Suppressor macrophage (primary cell): ENCODE data around the gene ETF1.
"Not testable (repeated sequence)": the region's sequence is repeated elsewhere in the genome, so short reads cannot be mapped to it uniquely, and the experiment has no call there.

Experiments used
- DNase-seq, 4 experiments: peaks; one replicate each; pipeline ENCODE4 v3.0.0-alpha.2; 2020 to 2022

ETF1 gene

DNA sequence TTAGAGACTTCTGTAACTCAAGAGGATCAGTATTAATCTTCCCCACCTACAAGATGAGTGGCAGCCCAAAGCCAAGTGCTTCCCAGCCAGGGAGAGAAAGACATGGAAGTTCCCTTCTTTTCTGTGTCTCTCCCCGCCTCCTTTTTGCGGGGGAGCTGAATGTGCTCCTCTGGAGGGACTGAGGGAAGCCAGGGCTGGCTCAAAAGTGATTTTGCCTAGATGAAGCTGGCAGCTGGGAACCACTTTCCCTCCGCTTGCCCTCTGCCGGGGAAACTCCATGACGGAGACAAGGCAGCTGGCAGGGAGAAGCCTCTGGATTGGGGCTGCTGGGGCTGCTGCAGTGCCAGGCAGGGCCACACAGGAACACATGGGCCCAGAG, 53.4 kb downstream of the ETF1 start:
- DNase-seq = peak in 3 of 4 experiments; percentile 32 to 42 (median 36)

- peak in 3 of 4 experiments; percentile 37 to 65 (median 59) for DNase-seq
These were observed 54.5 kb downstream of the ETF1 start for GRCh38 chr5:138488481-138488945.

DNA sequence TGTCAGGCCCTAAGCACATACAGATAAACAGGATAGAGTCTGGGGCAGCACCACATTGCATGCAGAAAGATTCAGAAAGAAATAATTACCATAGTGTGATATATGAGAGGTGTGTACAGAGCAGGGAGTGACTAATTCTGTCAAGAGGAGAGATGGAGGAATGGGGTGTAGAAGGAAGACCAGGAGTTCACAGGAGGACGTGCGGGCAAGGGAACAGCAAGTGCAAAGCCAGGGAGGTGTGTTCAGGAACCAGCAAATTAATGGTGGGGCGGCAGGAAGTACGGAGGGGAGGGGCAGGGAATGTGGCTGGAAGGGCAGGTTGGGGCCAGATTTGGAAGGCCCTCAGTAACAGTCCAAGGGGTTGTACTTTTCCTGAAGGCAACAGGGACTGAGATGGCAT, 60.4 kb downstream of the ETF1 start:
- DNase-seq = no peak

DNA sequence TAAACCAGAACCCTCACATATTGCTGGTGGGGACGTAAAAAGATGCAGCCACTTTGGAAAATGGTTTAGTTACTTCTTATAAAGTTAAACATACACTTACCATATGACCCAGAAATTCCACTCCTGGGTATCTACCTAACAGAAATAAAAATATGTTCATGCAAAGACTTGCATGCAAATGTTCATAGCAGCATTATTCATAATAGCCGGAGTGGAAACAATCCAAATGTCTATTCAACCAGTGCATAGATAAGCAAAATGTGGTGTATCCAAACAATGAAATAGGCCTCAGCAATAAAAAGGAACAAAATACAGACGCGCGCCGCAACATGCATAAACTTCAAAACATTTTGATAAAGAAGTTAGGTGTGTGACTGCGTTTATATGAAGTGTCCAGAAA, 66.1 kb downstream of the ETF1 start:
- DNase-seq = no peak

DNA sequence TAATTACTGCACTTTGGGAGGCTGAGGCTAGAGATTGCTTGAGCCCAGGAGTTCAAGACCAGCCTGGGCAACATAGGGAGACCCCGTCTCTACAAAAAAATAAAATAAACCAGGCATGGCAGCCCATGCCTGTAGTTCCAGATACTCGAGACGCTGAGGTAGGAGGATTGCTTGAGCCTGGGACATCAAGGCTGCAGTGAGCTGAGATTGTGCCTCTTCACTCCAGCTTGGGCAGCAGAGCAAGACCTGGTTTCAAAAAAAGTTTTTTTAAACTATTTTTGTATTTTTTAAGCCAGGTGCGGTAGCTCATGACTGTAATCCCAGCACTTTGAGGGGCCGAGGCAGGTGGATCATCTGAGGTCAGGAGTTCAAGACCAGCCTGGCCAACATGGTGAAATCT, 69.9 kb downstream of the ETF1 start:
- not testable (repeated sequence) for DNase-seq

GRCh38 chr5:138472353-138472752, 70.7 kb downstream of the ETF1 start:
- DNase-seq = no peak

DNA sequence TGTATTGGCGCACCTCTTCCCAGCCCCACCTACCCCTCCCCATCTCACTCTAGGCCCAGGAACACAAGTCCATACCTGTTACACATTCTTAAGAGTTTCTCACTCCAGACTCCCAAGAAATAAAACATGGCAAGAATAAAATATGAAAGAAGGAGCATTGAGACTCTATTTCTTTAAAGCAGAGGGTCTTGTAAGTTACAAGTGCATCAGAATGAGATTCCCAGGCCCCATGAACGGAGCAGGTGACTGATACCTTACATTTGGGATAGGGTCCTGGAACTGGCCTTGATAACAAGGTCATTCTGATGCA, 72.0 kb downstream of the ETF1 start:
- peak in 1 of 4 experiments; percentile 33 for DNase-seq

DNA sequence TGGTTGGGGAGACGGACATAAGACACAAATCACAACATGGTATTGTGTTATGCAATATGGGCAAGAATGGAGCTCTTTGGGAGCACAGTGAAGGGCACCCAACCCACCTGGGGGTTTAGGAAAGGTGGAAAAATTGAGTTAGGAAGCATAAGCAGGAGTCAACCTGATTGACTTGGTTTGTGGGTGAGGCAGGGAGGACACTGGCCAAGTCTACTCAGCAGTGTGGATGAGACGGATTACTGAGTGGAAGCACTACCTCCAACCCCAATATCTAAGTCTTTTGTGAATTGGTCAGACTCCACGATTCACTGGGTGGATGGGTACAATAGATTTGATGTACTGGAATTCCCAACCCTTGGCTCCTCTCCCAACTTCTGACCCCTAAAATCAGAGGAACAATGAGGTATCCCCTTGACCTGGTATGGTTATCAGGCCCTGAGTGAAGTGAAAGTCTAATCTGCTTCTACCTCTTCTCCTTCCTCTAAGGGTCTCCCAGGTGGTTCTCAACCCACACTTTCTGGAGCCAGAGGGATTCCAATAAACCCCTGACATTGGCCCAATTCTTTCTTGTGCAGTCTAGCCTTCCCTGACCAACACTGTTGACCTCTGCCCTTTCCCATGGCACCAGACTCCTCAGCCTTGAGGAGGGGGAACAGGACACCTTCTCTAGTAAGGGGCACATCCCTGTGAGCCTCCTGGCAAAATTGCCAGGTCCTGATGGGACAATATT, 72.5 kb downstream of the ETF1 start:
- DNase-seq = peak in 2 of 4 experiments; percentile 41 to 52

DNA sequence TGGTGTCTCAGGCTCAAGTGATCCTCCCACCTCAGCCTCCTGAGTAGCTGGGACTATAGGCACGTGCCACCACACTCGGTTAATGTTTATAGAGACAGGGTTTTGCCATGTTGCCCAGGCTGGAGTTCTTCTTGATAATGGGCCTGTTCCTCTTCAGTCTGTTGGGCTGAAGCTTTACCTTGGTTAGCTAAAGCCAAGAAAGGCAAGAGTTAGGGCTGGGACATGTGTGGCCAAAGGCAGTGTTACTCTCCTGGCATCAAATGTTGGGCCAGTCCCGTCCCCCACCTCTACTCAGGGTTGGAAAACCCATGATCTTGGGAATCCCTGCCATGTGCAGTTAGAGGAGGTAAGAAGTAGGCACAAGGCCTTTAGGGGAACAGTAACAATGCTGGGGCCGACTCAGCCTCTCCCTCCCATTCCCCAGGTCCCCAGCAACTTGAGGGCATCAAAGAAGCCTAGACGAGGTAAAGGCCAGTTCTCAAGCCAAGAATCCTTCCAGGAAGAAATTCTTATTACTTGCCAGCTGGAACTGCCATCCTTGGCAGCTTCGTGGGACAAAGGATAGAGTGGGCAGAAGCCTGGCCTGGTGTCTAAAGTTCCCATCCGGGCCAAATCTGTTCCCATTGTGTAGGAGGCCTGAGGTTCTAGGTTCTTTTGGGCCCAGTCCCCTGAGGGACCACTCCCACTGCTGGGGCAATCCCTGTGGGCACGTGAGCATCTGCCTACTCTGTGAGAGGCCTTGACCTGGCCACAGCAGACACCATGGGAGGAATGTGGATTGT, 73.3 kb downstream of the ETF1 start:
- DNase-seq = peak; percentile 46 to 59 (median 54)

DNA sequence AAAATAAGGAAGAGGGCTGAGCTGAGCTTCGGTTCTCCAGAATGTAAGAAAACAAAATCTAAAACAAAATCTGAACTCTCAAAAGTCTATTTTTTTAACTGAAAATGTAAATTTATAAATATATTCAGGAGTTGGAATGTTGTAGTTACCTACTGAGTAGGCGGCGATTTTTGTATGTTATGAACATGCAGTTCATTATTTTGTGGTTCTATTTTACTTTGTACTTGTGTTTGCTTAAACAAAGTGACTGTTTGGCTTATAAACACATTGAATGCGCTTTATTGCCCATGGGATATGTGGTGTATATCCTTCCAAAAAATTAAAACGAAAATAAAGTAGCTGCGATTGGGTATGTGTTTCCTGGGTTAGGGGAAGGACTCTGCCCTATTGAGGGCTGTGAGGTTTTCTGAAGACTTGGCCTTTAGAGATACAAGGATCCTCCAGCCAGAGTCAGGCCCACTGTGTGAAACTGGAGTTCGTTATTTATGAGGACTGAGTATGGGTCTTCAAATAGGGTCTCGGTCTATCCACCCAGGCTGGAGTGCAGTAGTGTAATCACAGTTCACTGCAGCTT, 74.0 kb downstream of the ETF1 start:
- DNase-seq = peak in 2 of 4 experiments; percentile 28 to 54

GRCh38 chr5:138468133-138468965, 74.7 kb downstream of the ETF1 start:
- peak; percentile 62 to 80 (median 76) for DNase-seq

GRCh38 chr5:138467711-138468132, 75.3 kb downstream of the ETF1 start:
- peak in 1 of 4 experiments; percentile 62 for DNase-seq

DNA sequence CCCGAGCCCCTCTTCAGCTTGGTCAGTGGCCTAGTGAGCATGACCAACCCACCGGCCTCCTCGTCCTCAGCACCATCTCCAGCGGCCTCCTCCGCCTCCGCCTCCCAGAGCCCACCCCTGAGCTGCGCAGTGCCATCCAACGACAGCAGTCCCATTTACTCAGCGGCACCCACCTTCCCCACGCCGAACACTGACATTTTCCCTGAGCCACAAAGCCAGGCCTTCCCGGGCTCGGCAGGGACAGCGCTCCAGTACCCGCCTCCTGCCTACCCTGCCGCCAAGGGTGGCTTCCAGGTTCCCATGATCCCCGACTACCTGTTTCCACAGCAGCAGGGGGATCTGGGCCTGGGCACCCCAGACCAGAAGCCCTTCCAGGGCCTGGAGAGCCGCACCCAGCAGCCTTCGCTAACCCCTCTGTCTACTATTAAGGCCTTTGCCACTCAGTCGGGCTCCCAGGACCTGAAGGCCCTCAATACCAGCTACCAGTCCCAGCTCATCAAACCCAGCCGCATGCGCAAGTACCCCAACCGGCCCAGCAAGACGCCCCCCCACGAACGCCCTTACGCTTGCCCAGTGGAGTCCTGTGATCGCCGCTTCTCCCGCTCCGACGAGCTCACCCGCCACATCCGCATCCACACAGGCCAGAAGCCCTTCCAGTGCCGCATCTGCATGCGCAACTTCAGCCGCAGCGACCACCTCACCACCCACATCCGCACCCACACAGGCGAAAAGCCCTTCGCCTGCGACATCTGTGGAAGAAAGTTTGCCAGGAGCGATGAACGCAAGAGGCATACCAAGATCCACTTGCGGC, 75.9 kb downstream of the ETF1 start:
- DNase-seq = peak in 2 of 4 experiments; percentile 15 to 57

DNA sequence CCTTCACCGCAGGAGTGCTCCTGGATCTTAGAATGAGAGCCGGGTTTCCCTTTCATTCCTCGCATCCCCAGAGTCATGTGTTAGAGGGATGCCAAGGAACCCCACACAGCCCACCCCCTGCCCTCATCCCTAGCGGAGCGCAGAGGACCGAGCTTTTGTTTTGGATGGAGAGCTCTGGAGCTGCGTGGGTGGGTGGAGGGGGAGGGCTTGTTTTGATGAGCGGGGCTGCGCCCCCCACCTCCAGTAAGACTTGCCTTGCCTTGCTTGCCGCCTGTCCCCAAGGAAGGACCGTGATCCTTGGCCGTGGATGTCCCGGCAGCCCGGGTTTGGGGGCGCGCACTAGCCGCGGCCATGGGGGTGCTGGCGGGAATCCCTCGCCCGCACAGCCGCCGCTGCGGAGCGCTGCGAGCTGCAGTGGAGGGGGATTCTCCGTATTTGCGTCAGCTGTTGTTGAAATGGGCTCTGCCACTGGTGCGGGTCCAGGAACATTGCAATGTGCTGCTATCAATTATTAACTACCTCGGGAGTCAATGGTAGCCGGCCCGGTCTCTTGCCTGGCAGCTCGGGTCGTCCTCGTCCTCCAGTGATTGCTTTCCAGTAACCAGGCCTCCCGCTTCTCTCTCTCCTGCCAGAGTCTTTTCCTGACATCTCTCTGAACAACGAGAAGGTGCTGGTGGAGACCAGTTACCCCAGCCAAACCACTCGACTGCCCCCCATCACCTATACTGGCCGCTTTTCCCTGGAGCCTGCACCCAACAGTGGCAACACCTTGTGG, 76.7 kb downstream of the ETF1 start:
- peak in 3 of 4 experiments; percentile 12 to 49 (median 18) for DNase-seq

DNA sequence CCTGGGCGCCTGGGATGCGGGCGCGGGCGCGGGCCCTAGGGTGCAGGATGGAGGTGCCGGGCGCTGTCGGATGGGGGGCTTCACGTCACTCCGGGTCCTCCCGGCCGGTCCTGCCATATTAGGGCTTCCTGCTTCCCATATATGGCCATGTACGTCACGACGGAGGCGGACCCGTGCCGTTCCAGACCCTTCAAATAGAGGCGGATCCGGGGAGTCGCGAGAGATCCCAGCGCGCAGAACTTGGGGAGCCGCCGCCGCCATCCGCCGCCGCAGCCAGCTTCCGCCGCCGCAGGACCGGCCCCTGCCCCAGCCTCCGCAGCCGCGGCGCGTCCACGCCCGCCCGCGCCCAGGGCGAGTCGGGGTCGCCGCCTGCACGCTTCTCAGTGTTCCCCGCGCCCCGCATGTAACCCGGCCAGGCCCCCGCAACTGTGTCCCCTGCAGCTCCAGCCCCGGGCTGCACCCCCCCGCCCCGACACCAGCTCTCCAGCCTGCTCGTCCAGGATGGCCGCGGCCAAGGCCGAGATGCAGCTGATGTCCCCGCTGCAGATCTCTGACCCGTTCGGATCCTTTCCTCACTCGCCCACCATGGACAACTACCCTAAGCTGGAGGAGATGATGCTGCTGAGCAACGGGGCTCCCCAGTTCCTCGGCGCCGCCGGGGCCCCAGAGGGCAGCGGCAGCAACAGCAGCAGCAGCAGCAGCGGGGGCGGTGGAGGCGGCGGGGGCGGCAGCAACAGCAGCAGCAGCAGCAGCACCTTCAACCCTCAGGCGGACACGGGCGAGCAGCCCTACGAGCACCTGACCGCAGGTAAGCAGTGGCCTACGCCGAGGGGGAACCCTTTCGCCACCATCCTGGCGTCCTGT, 77.5 kb downstream of the ETF1 start, which contains the start of gene EGR1:
TSS of gene EGR1 (plus strand) at position 219 of the 864 bp plus-strand sequence. CDS start at position 502, 283 bp downstream.
- peak; percentile 95 to 98 (median 97) for DNase-seq

DNA sequence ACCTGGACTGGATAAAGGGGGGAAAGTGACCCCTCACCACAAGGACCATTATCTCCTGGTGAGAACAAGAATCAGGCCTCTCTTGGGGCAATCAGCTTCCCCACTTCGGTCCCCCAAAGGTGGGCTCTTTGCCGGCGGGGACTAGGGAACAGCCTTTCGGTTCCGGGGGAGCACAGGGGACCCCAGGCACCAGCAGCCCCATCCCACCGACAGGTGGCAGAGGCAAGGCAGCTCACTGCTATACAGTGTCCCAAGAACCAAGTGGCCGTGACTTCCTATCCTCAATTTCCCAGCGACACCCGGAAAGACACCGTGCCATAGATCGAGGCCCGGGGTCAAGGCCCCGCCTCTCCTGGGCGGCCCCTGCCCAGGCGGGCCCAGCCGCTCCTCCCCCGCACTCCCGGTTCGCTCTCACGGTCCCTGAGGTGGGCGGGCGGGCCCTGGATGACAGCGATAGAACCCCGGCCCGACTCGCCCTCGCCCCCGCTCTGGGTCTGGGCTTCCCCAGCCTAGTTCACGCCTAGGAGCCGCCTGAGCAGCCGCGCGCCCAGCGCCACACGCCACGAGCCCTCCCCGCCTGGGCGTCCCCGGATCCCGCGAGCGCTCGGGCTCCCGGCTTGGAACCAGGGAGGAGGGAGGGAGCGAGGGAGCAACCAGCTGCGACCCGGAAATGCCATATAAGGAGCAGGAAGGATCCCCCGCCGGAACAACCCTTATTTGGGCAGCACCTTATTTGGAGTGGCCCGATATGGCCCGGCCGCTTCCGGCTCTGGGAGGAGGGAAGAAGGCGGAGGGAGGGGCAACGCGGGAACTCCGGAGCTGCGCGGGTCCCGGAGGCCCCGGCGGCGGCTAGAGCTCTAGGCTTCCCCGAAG, 78.4 kb downstream of the ETF1 start:
- peak; percentile 98 to 99 (median 98) for DNase-seq

DNA sequence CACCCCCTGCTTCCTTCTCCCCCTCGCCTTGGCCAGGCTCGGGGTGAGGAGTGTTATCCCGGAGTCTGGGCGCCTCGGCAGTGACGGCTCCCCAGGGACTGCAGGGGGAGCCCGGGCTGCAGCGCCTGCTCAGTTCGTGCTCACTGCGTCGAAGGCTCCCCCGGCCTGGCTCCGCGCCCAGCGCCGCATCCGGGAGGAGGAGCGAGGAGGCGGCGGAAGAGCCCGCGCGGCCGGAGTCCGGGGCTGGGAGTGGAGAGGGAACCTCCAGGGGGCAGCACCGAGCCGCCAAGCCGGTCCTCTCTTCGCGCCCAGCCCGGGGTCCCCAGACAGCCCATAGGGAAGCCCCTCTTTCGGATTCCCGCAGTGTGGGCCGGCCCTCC, 79.0 kb downstream of the ETF1 start:
- peak; percentile 98 to 99 (median 98) for DNase-seq

- peak in 1 of 4 experiments; percentile 35 for DNase-seq
These were observed 79.5 kb downstream of the ETF1 start for GRCh38 chr5:138463419-138464007.
